Uterus (tissue), 2 donors: ENCODE results near the gene MAP4.

Experiments used
- CTCF ChIP-seq, 4 experiments: fragments of 200-600 bp in 2 of 4; fragments of 450-650 bp in 2 of 4; sonication (generic) in 2 of 4; IDR thresholded peaks; one replicate each; pipeline ENCODE4 v1.5.1; 2016 to 2019; ENCODE audit warnings: antibody characterized with exemption in 4 of 4, mild to moderate bottlenecking in 2 of 4, moderate library complexity in 1 of 4
- POLR2A ChIP-seq, 2 donors: fragments of 450-650 bp; IDR thresholded peaks; one replicate each; pipeline ENCODE4 v1.6.1; 2016; ENCODE audit warnings: antibody characterized with exemption in 2 of 2, mild to moderate bottlenecking in 1 of 2, moderate library complexity in 1 of 2

DNA sequence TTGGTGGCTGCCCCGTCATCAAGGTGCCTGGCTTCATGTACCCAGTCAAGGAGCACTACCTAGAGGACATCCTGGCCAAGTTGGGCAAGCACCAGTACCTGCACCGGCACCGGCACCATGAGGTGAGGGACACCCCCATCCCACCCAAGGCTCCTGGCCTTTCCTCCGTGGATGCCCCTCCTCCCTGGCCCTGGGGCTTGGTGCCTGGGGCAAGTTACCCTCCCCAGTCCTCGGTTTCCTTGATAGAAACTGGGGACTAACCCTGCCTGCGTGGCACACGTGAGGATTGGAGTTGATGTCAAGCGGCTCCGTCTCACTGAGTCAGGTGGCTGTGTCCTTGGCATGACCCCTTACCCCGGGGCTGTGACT lies 169.4 kb downstream of the MAP4 start:
- no peak for TF ChIP-seq CTCF (IDR thresholded peaks at IDR 0.05)
- no peak for TF ChIP-seq POLR2A (IDR thresholded peaks at IDR 0.05)
